H1 (cell line): ENCODE results near the gene DOLK. TPM values are rescaled to one million over a fixed set of nuclear protein-coding genes. Genes with fewer than 3 reads are reported as not detected.

ENCODE experiments used
- CTCF ChIA-PET: fragments of 300-600 bp; sonication (Branson Sonifier 250); formaldehyde crosslinking; loops from one replicate; lab custom pipeline; 2021; ENCODE audit not compliant: partially characterized antibody; lab: Charles Lee
- POLR2A ChIA-PET: fragments of 300-600 bp; sonication (Branson Sonifier 250); formaldehyde crosslinking; loops from one replicate; lab custom pipeline; 2021; ENCODE audit warnings: inconsistent platforms; ENCODE audit not compliant: partially characterized antibody; lab: Charles Lee
- DNase-seq, 2 experiments: peaks; one replicate each; pipeline versions ENCODE4 v3.0.0 to v3.0.0-alpha.2; 2010 to 2022; ENCODE audit warnings: low spot score in 2 of 2, low read depth in 1 of 2, mixed read lengths in 1 of 2
- FAIRE-seq: peaks from 2 replicates; lab custom pipeline; 2011; peaks lifted over from hg19 to GRCh38; lab: Jason Lieb, UNC
- H2AFZ ChIP-seq: 2 replicates; pipeline ENCODE4 v1.8.1; 2012; ENCODE audit warnings: low read length, inconsistent platforms
- H2AK5ac ChIP-seq: 2 replicates; pipeline ENCODE4 v1.6.1; 2013; ENCODE audit warnings: low read depth, low read length
- H2BK120ac ChIP-seq: replicated peaks from 2 replicates; pipeline ENCODE3; 2013; ENCODE audit warnings: low read depth, low read length, inconsistent platforms
- H2BK12ac ChIP-seq: 2 replicates; pipeline ENCODE4 v1.6.1; 2013; ENCODE audit warnings: low read depth, low read length
- H2BK15ac ChIP-seq: 2 replicates; pipeline ENCODE4 v1.6.1; 2013; ENCODE audit warnings: low read length
- H2BK20ac ChIP-seq: 2 replicates; pipeline ENCODE4 v1.6.1; 2013; ENCODE audit warnings: low read length
- H2BK5ac ChIP-seq: 2 replicates; pipeline ENCODE4 v1.6.1; 2013; ENCODE audit warnings: low read depth, low read length
- H3K14ac ChIP-seq: 2 replicates; pipeline ENCODE4 v1.6.1; 2013; ENCODE audit warnings: inconsistent platforms; ENCODE audit not compliant: insufficient read length
- H3K18ac ChIP-seq: 2 replicates; pipeline ENCODE4 v1.6.1; 2013; ENCODE audit warnings: low read length; ENCODE audit errors: extremely low read depth
- H3K23ac ChIP-seq: 2 replicates; pipeline ENCODE4 v1.6.1; 2013; ENCODE audit warnings: inconsistent platforms; ENCODE audit not compliant: insufficient read length
- H3K23me2 ChIP-seq: 2 replicates; pipeline ENCODE4 v1.6.1; 2013; ENCODE audit warnings: low read depth, low read length
- H3K27ac ChIP-seq: 2 replicates; pipeline ENCODE4 v1.6.1; 2011; ENCODE audit warnings: low read depth, low read length, inconsistent platforms
- H3K27me3 ChIP-seq, 4 experiments: replicated peaks in 1 of 4; 1 replicate in 1 of 4; 2 replicates in 3 of 4; pipeline versions ENCODE4 v1.6.1 to v1.8.1; 2011 to 2013; ENCODE audit warnings: low read length in 3 of 4, mild to moderate bottlenecking in 3 of 4, inconsistent platforms in 2 of 4, mixed read lengths in 2 of 4, moderate library complexity in 1 of 4; ENCODE audit not compliant: control insufficient read depth in 3 of 4, insufficient read depth in 3 of 4; ENCODE audit errors: extremely low read depth in 1 of 4
- H3K36me3 ChIP-seq, 4 experiments: 2 replicates each; pipeline versions ENCODE4 v1.6.1 to v1.8.1; 2011 to 2013; ENCODE audit warnings: mild to moderate bottlenecking in 4 of 4, low read length in 3 of 4, moderate library complexity in 2 of 4, control low read depth in 1 of 4, inconsistent platforms in 1 of 4; ENCODE audit not compliant: insufficient read depth in 4 of 4, control insufficient read depth in 2 of 4
- H3K4ac ChIP-seq: replicated peaks from 2 replicates; pipeline ENCODE3; 2013; ENCODE audit warnings: low read length, low read depth, mixed read lengths, inconsistent platforms; ENCODE audit not compliant: insufficient read length
- H3K4me1 ChIP-seq, 4 experiments: replicated peaks in 1 of 4; 1 replicate in 1 of 4; 2 replicates in 3 of 4; pipeline versions ENCODE4 v1.6.1 to v1.8.1; 2011 to 2013; ENCODE audit warnings: low read length in 3 of 4, inconsistent platforms in 2 of 4, mixed read lengths in 1 of 4; ENCODE audit not compliant: insufficient read depth in 4 of 4, control insufficient read depth in 3 of 4
- H3K4me2 ChIP-seq, 2 experiments: 2 replicates each; pipeline versions ENCODE4 v1.6.1 to v1.8.1; 2011 to 2013; ENCODE audit warnings: low read depth in 2 of 2, low read length in 2 of 2, control low read depth in 1 of 2, inconsistent platforms in 1 of 2, mild to moderate bottlenecking in 1 of 2; ENCODE audit not compliant: insufficient read depth in 1 of 2
- H3K4me3 ChIP-seq, 4 experiments: fragments of 200-600, 300-600 bp in 1 of 4; sonication (generic), shearing (Covaris generic), sonication (Bioruptor Twin) in 1 of 4; 2 replicates each; pipeline versions ENCODE4 v1.5.1 to v1.8.1; 2011 to 2016; ENCODE audit warnings: low read length in 4 of 4, low read depth in 3 of 4, control low read depth in 2 of 4, inconsistent platforms in 2 of 4, mild to moderate bottlenecking in 2 of 4, mixed read lengths in 1 of 4, moderate library complexity in 1 of 4; ENCODE audit not compliant: insufficient read depth in 2 of 4; ENCODE audit errors: extremely low read depth in 1 of 4
- H3K56ac ChIP-seq: replicated peaks from 2 replicates; pipeline ENCODE3; 2013; ENCODE audit warnings: low read depth, mild to moderate bottlenecking, mixed read lengths, low read length, inconsistent platforms; ENCODE audit not compliant: insufficient read length
- H3K79me1 ChIP-seq: 2 replicates; pipeline ENCODE4 v1.6.1; 2013; ENCODE audit warnings: low read depth, low read length, control low read depth
- H3K79me2 ChIP-seq, 2 experiments: 2 replicates each; pipeline versions ENCODE4 v1.6.1 to v1.8.1; 2012 to 2013; ENCODE audit warnings: low read length in 2 of 2, mild to moderate bottlenecking in 2 of 2, inconsistent platforms in 1 of 2; ENCODE audit not compliant: insufficient read depth in 2 of 2, control insufficient read depth in 1 of 2
- H3K9ac ChIP-seq, 4 experiments: replicated peaks in 1 of 4; 1 replicate in 1 of 4; 2 replicates in 3 of 4; pipeline versions ENCODE4 v1.6.1 to v1.8.1; 2011 to 2013; ENCODE audit warnings: low read depth in 3 of 4, low read length in 3 of 4, control low read depth in 2 of 4, mild to moderate bottlenecking in 2 of 4, moderate library complexity in 2 of 4, inconsistent platforms in 1 of 4; ENCODE audit errors: extremely low read depth in 1 of 4
- H3K9me3 ChIP-seq, 2 experiments: 2 replicates each; pipeline versions ENCODE4 v1.6.1 to v1.8.1; 2012 to 2013; ENCODE audit warnings: mild to moderate bottlenecking in 2 of 2, moderate library complexity in 2 of 2, control low read depth in 1 of 2, inconsistent platforms in 1 of 2, low read depth in 1 of 2, low read length in 1 of 2, mixed read lengths in 1 of 2; ENCODE audit not compliant: insufficient read depth in 2 of 2
- H4K20me1 ChIP-seq, 2 experiments: replicated peaks in 1 of 2; 2 replicates each; pipeline versions ENCODE3 to v1.8.1; 2011 to 2013; ENCODE audit warnings: inconsistent platforms in 2 of 2, low read length in 2 of 2, mild to moderate bottlenecking in 1 of 2; ENCODE audit not compliant: insufficient read depth in 2 of 2, control insufficient read depth in 1 of 2
- H4K5ac ChIP-seq: 2 replicates; pipeline ENCODE4 v1.6.1; 2013; ENCODE audit warnings: low read length, low read depth, mixed read lengths, inconsistent platforms; ENCODE audit not compliant: insufficient read length
- H4K8ac ChIP-seq: 2 replicates; pipeline ENCODE4 v1.8.0; 2013; ENCODE audit warnings: mild to moderate bottlenecking, moderate library complexity, low read length, inconsistent platforms; ENCODE audit not compliant: insufficient read depth; ENCODE audit errors: extremely low read depth
- H4K91ac ChIP-seq: replicated peaks from 2 replicates; pipeline ENCODE3; 2013; ENCODE audit warnings: low read length, mixed read lengths, inconsistent platforms; ENCODE audit not compliant: insufficient read length
- BACH1 ChIP-seq: IDR thresholded peaks from 2 replicates; pipeline ENCODE4 v1.6.1; 2012; ENCODE audit warnings: low read length, improper control_type of control experiment
- CHD2 ChIP-seq: IDR thresholded peaks from 2 replicates; pipeline ENCODE4 v1.6.1; 2012; ENCODE audit warnings: low read length, improper control_type of control experiment
- GABPA ChIP-seq: IDR thresholded peaks from 2 replicates; pipeline ENCODE4 v1.6.1; 2011; ENCODE audit warnings: mild to moderate bottlenecking, low read length, moderate library complexity, borderline replicate concordance; ENCODE audit not compliant: insufficient read depth
- HDAC6 ChIP-seq: IDR thresholded peaks from one replicate; pipeline ENCODE4 v1.7.1; 2012; ENCODE audit warnings: low read depth, mild to moderate bottlenecking, inconsistent platforms, low read length, moderate library complexity
- RAD21 ChIP-seq, 2 experiments: IDR thresholded peaks in 1 of 2; conservative IDR thresholded peaks in 1 of 2; 2 replicates each; pipeline ENCODE4 v1.6.1; 2011; ENCODE audit warnings: low read depth in 2 of 2, low read length in 2 of 2, improper control_type of control experiment in 1 of 2, inconsistent platforms in 1 of 2, mild to moderate bottlenecking in 1 of 2, moderate library complexity in 1 of 2
- RFX5 ChIP-seq: IDR thresholded peaks from 2 replicates; pipeline ENCODE4 v1.6.1; 2011; ENCODE audit warnings: low read depth, low read length, improper control_type of control experiment, borderline replicate concordance
- SIN3A ChIP-seq, 2 experiments: IDR thresholded peaks in 1 of 2; conservative IDR thresholded peaks in 1 of 2; 2 replicates each; pipeline ENCODE4 v1.6.1; 2011 to 2012; ENCODE audit warnings: low read length in 2 of 2, improper control_type of control experiment in 1 of 2, low read depth in 1 of 2, mild to moderate bottlenecking in 1 of 2
- SP2 ChIP-seq: IDR thresholded peaks from 2 replicates; pipeline ENCODE4 v1.6.1; 2012; ENCODE audit warnings: mild to moderate bottlenecking, low read length, inconsistent platforms
- TEAD4 ChIP-seq: IDR thresholded peaks from 2 replicates; pipeline ENCODE4 v1.6.1; 2012; ENCODE audit warnings: low read depth, low read length, inconsistent platforms, mixed read lengths
- WGBS, 2 experiments: shearing (Covaris generic) in 1 of 2; methylation state at CpG; one replicate each; pipeline versions ENCODE4 v1.1.6 to v1.1.7; 2013 to 2015; ENCODE audit warnings: low lambda C conversion rate in 2 of 2, mixed read lengths in 2 of 2, inconsistent platforms in 1 of 2, low coverage in 1 of 2, missing lambda C conversion rate in 1 of 2; ENCODE audit not compliant: insufficient replicate concordance in 2 of 2, insufficient coverage in 1 of 2, insufficient read length in 1 of 2; ENCODE audit errors: extremely low coverage in 1 of 2, missing lambda C conversion rate in 1 of 2; 5-methylcytosine and 5-hydroxymethylcytosine counted together
- polyA plus RNA-seq, 7 experiments: library from polyadenylated mRNA; depleted of rRNA in 3 of 7; stranded (reverse) in 5 of 7; unstranded in 2 of 7; fragments of >200 nt in 5 of 7; fragments of 200-250 nt in 2 of 7; gene quantifications; 1 replicate in 5 of 7; 2 replicates in 1 of 7; 4 replicates in 1 of 7; pipeline versions ENCODE4 v1.2.1 to v1.2.3, GENCODE V29; 2011 to 2013; ENCODE audit warnings: missing spikeins in 2 of 7, mixed read lengths in 2 of 7
- total RNA-seq: library from RNA; stranded (reverse); fragmentation: NEBNext Ultra II Directional; extraction: Animal tissue kit (Norgen Biotek cat#: 25700); gene quantifications from 2 replicates; pipeline ENCODE4 v1.2.1, GENCODE V29; 2021

DOLK gene
- total and polyA plus RNA-seq, 2 of the 8 experiments (the other 6 are each of a cell fraction or from before 2014, with no cell fraction given), result 17.2 to 44.3 TPM

DNA sequence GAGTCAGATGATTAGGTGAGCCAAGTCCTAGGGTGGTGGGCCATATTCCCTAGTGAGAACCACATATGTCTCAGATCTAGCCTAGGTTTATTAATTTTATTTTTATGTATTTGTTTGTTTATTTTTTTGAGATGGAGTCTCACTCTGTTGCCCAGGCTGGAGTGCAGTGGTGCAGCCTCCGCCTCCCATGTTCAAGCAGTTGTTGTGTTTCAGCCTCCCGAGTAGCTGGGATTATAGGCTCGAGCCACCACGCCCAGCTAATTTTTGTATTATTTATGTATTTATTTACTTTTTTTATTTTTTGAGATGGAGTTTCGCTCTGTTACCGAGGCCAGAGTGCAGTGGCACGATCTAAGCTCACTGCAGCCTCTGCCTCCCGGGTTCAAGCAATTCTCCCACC is 36.1 kb upstream of the DOLK start:
- CTCF ChIA-PET, result interaction anchor here (1.4 to 1.9 kb wide), 2 partner anchors 10 to 14 kb away, joined by 3 to 5 read pairs; no protein-coding TSS in a partner anchor

More for the DNA sequence above, 36.1 kb upstream of the DOLK start:
- Histone ChIP-seq H3K79me1 (no peaks in the 10 kb centered on the region), H3K4me1 (no peaks in the 10 kb centered on the region), H2BK15ac (no peak overlapping the region), H3K56ac (no peak overlapping the region), H3K4me3 (no peak overlapping the region), H4K8ac (no peak overlapping the region), H3K4me2 (no peak overlapping the region), H3K4ac (no peak overlapping the region), H2BK5ac (no peak overlapping the region), H3K9me3 (no peaks in the 10 kb centered on the region), H4K5ac (no peak overlapping the region), H2AK5ac (no peak overlapping the region), H3K14ac (no peak overlapping the region), H3K18ac (no peak overlapping the region), H3K79me2 (no peaks in the 10 kb centered on the region), H2BK12ac (no peak overlapping the region), H3K27me3 (no peaks in the 10 kb centered on the region), H2AFZ (no peak overlapping the region), H3K27ac (no peak overlapping the region), H3K9ac (no peak overlapping the region), H4K20me1 (no peaks in the 10 kb centered on the region), H2BK120ac (no peak overlapping the region), H3K23ac (no peak overlapping the region), H3K36me3 (peaks cover 35 to 85% (median 78%) of the 10 kb centered on the region in 4 experiments), H3K23me2 (no peaks in the 10 kb centered on the region), H2BK20ac (no peak overlapping the region), H4K91ac (no peak overlapping the region)
- no peak for TF ChIP-seq CHD2
- no peak for TF ChIP-seq BACH1
- no peak for TF ChIP-seq GABPA
- TF ChIP-seq RAD21 (IDR thresholded peaks at IDR 0.05 in 1 of 2, conservative IDR thresholded peaks at IDR 0.05 in 1 of 2; ENCODE audit: low read depth in 2 of 2, low read length in 2 of 2), result no peak
- no peak for TF ChIP-seq RFX5
- no peak for TF ChIP-seq TEAD4
- no peak for TF ChIP-seq SIN3A (conservative IDR thresholded peaks at IDR 0.05 in 1 of 2, IDR thresholded peaks at IDR 0.05 in 1 of 2; ENCODE audit: low read depth in 1 of 2, low read length in 2 of 2)
- TF ChIP-seq SP2, result no peak
- TF ChIP-seq HDAC6, result no peak
- DNase-seq (no peak), FAIRE-seq (no peak)
- 98% methylated on average over 8 of the region's 8 CpGs; no CpG with 5 or more reads in 1 of the 2 experiments for WGBS, 2 experiments
- POLR2A ChIA-PET, result interaction anchor here (2.4 kb wide), 1 partner anchor 12 kb away, joined by 6 read pairs; no protein-coding TSS in a partner anchor
